NCI-H146 (cell line): ENCODE results near the gene TMEM240.
"Not testable (repeated sequence)": the region's sequence is repeated elsewhere in the genome, so short reads cannot be mapped to it uniquely, and the experiment has no call there.

ENCODE experiments used
- DNase-seq: peaks from one replicate; lab custom pipeline; 2025; lab: John Stamatoyannopoulos, UW

Gene TMEM240

DNA sequence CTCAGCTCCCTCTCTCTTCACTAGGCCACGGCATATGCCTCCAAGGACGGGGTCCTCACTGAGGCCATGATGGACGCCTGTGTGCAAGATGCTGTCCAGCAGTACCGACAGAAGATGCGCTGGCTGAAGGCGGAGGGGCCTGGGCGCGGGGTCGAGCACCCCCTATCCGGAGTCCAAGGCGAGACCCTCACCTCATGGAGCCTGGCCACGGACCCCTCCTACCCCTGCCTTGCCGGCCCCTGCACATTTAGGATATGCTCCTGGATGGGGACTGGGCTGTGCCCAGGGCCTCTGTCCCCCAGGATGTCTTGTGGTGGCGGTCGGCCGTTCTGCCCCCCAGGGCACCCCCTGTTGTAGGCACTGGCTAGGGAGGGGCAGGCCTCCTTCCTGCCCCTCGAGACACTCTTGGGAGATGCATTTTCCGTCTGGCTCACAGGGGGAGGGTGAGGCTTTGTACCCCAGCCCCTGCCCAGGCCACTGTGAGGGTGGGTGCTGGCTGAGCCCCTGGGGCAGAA, 44.9 kb downstream of the TMEM240 start:
- DNase-seq: not testable (repeated sequence)

DNA sequence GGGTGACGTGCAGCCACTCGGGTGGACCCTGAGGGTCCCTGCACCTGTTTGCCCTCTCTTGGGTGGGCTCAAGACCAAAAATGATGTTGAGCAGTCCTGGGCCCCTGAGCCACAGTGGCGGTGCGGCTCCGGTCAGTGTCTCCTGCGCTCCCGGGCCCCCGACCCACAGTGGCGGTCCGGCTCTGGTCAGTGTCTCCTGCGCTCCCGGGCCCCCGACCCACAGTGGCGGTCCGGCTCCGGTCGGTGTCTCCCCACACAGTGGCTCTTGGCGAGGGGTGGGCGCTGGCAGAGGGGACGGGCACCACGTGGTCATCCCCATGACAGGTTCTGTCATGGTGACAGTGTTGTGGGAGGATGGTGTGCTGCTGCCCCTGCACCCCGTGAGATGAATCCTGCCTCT, 46.1 kb downstream of the TMEM240 start:
- DNase-seq: not testable (repeated sequence)

DNA sequence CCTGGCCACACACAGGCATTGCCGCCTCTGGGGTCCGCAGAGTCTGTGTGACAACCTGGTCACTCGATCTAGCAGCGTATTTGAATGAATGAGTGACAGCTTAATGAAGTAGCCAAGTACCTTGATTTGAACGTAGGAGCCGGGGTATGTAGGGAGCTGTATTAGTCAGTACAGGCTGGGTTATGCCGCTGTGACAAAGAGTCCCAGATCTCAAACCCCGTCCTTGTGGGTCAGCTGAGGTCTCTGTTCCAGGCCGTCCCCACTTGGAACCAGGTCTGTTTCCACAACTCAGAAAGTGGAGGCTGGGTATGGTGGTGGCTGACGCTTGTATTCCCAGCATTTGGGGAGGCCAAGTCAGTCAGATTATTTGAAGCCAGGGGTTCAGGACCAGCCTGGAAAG, 48.8 kb downstream of the TMEM240 start:
- DNase-seq: no peak

DNA sequence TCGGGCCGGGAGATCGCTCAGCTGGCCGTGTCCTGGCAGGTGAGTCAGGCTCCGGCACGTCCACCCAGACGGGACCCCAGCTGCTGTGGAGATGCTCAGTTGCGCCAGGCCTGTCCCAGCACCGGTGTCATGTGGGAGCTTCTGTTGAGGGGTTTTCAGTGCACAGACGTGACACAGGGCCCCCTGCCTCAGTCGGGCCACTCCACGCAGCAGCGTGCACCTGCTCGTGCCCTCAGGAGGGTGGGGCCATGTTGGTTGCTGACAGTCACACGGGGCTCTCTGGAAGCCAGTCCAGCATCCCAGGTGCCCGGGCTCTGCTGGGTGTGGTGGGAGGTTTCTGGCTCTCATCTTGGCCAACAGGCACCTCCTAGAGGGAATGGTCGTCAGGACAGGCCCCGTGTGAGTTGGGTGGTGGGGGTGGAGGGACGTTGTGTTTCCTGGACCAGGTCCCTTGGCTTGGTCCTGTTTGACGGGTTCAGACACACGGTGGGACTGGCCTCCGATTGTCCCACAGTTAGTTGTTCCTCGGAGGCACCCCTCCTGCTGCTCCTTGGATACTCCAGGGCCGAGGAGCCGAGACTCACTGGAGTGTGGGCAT, 49.7 kb downstream of the TMEM240 start:
- no peak for DNase-seq

- DNase-seq: no peak
Observed at GRCh38 chr1:1489861-1490260, 50.6 kb downstream of the TMEM240 start.

DNA sequence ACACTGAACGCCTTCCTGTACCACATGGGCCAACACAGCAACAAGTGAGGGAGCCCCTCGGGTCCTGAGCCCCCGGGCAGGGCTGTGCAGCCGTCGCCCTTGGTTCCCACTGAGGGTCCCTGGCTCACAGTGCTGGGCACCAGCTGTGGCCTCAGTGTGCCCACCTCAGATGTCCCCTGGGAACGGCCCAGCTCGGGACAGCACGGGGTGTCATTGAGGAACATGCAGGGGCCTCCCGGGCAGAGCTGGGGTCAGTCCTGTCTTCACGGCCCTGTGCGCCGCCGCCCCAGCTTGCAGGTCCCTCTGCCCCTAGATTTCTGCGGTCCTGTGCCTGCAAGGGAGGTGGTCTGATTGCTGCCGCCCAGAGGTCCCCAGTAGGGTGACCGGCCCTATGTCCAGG, 51.2 kb downstream of the TMEM240 start:
- DNase-seq: no peak

GRCh38 chr1:1487701-1488100, 52.7 kb downstream of the TMEM240 start:
- DNase-seq: no peak

- DNase-seq: not testable (repeated sequence)
Observed at GRCh38 chr1:1485755-1486317, 54.6 kb downstream of the TMEM240 start.

- not testable (repeated sequence) for DNase-seq
Observed at GRCh38 chr1:1484976-1485750, 55.3 kb downstream of the TMEM240 start.
